Activated CD8-positive, alpha-beta T cell treated with anti-CD3 and anti-CD28 coated beads, Interleukin-2, amount 10 ng/mL, durations not matched to agents 7 days and 5 days (primary cell): Measurements from ENCODE around the gene IL12RB2. TPM values are rescaled to one million over a fixed set of nuclear protein-coding genes. Genes with fewer than 3 reads are reported as not detected.

Source experiments
- ATAC-seq: fragments of 150-1000 bp; cut with Tn5 transposase; one replicate; pipeline ENCODE4 v1.10.0; 2021; ENCODE audit warnings: moderate library complexity
- CTCF ChIA-PET: fragments of 350-600 bp; sonication (Branson Sonifier 250); formaldehyde crosslinking; loops from one replicate; lab custom pipeline; 2021; ENCODE audit warnings: antibody characterized with exemption; lab: Charles Lee
- POLR2A ChIA-PET: fragments of 350-600 bp; sonication (Branson Sonifier 250); formaldehyde crosslinking; loops from one replicate; lab custom pipeline; 2021; ENCODE audit warnings: antibody characterized with exemption; lab: Charles Lee
- DNase-seq: peaks from one replicate; pipeline ENCODE4 v3.0.0-alpha.2; 2020
- H3K27ac Mint-ChIP-seq: one replicate; pipeline ENCODE4 v1.8.0; 2021; ENCODE audit warnings: mild to moderate bottlenecking, mixed read lengths
- H3K27me3 Mint-ChIP-seq: one replicate; pipeline ENCODE4 v1.8.0; 2021; ENCODE audit warnings: low read depth, mixed read lengths
- H3K36me3 Mint-ChIP-seq: one replicate; pipeline ENCODE4 v1.8.0; 2021; ENCODE audit warnings: low read depth, mixed read lengths
- H3K4me1 Mint-ChIP-seq: one replicate; pipeline ENCODE4 v1.8.0; 2021; ENCODE audit warnings: low read depth, mixed read lengths
- H3K4me3 Mint-ChIP-seq: one replicate; pipeline ENCODE4 v1.8.0; 2021; ENCODE audit warnings: mild to moderate bottlenecking, mixed read lengths
- H3K9me3 Mint-ChIP-seq: one replicate; pipeline ENCODE4 v1.8.0; 2022; ENCODE audit warnings: mixed read lengths; ENCODE audit not compliant: insufficient read depth
- total RNA-seq, 2 experiments: library from RNA; stranded (reverse); gene quantifications; one replicate each; pipeline ENCODE4 v1.2.3, GENCODE V29; 2021

IL12RB2 gene
- total RNA-seq, 2 experiments from 2014 or later: 17.3 to 19.6 TPM

GRCh38 chr1:67333603-67334002 is 25.9 kb downstream of the IL12RB2 start:
- CTCF ChIA-PET: interaction anchor here (0.6 to 2.8 kb wide), 17 partner anchors 9 to 1013 kb away, joined by 3 to 12 read pairs (median 4); no protein-coding TSS in a partner anchor
- H3K9me3 Mint-ChIP-seq: no peaks in the 10 kb centered on the region
- DNase-seq (no peak), ATAC-seq (no peak)
- POLR2A ChIA-PET: interaction anchor here (0.9 to 2.6 kb wide), 9 partner anchors 11 to 119 kb away, joined by 3 to 19 read pairs (median 7); partner anchors contain the start of genes IL12RB2 and SERBP1
- peak overlapping the region; percentile 91 for H3K27ac Mint-ChIP-seq
- H3K4me3 Mint-ChIP-seq: peak overlapping the region; percentile 45
- H3K36me3 Mint-ChIP-seq: peaks cover 60% of the 10 kb centered on the region
- no peaks in the 10 kb centered on the region for H3K27me3 Mint-ChIP-seq
- peaks cover 73% of the 10 kb centered on the region for H3K4me1 Mint-ChIP-seq

- Mint-ChIP-seq H3K27me3 (no peaks in the 10 kb centered on the region), H3K4me1 (peaks cover 82% of the 10 kb centered on the region), H3K4me3 (no peak overlapping the region), H3K36me3 (peaks cover 61% of the 10 kb centered on the region), H3K27ac (peak overlapping the region; percentile 92), H3K9me3 (no peaks in the 10 kb centered on the region)
- ChIA-PET CTCF (interaction anchor here (0.6 to 3.2 kb wide), 4 partner anchors 10 to 190 kb away, joined by 3 to 11 read pairs (median 4); no protein-coding TSS in a partner anchor), POLR2A (interaction anchor here (1.0 to 1.3 kb wide), 2 partner anchors 31 to 73 kb away, joined by 3 to 5 read pairs; no protein-coding TSS in a partner anchor)
- ATAC-seq: no peak
- DNase-seq: peak; percentile 7
Observed at GRCh38 chr1:67335411-67335810, 27.7 kb downstream of the IL12RB2 start.

GRCh38 chr1:67336157-67336556 is 28.5 kb downstream of the IL12RB2 start:
- ATAC-seq: no peak
- Mint-ChIP-seq H3K4me1 (peaks cover 84% of the 10 kb centered on the region), H3K36me3 (peaks cover 61% of the 10 kb centered on the region), H3K4me3 (peak overlapping the region; percentile 66), H3K9me3 (no peaks in the 10 kb centered on the region), H3K27me3 (no peaks in the 10 kb centered on the region), H3K27ac (peak overlapping the region; percentile 92)
- DNase-seq: no peak
- ChIA-PET CTCF (interaction anchor here (0.8 to 3.2 kb wide), 8 partner anchors 11 to 123 kb away, joined by 3 to 11 read pairs (median 4); partner anchors contain the start of gene SERBP1), POLR2A (interaction anchor here (1.0 to 1.5 kb wide), 5 partner anchors 21 to 94 kb away, joined by 3 to 9 read pairs (median 4); partner anchors contain the start of gene SERBP1)

GRCh38 chr1:67336783-67337182 is 29.1 kb downstream of the IL12RB2 start:
- Mint-ChIP-seq H3K27me3 (no peaks in the 10 kb centered on the region), H3K4me1 (peaks cover 88% of the 10 kb centered on the region), H3K27ac (peak overlapping the region; percentile 92), H3K4me3 (peak overlapping the region; percentile 66), H3K9me3 (no peaks in the 10 kb centered on the region), H3K36me3 (peaks cover 63% of the 10 kb centered on the region)
- ChIA-PET POLR2A (interaction anchor here (0.7 to 1.5 kb wide), 6 partner anchors 19 to 93 kb away, joined by 3 to 9 read pairs (median 4); partner anchors contain the start of gene SERBP1), CTCF (interaction anchor here (0.6 to 3.2 kb wide), 13 partner anchors 9 to 165 kb away, joined by 3 to 11 read pairs (median 4); no protein-coding TSS in a partner anchor)
- ATAC-seq: peak; percentile 62
- DNase-seq: peak; percentile 66

- Mint-ChIP-seq H3K9me3 (no peaks in the 10 kb centered on the region), H3K4me1 (peaks cover 88% of the 10 kb centered on the region), H3K36me3 (peaks cover 63% of the 10 kb centered on the region), H3K4me3 (no peak overlapping the region), H3K27ac (peak overlapping the region; percentile 69), H3K27me3 (no peaks in the 10 kb centered on the region)
- ATAC-seq (no peak), DNase-seq (no peak)
- POLR2A ChIA-PET: interaction anchor here (1.4 kb wide), 1 partner anchor 91 kb away, joined by 7 read pairs; the partner anchor contains the start of gene SERBP1
- CTCF ChIA-PET: interaction anchor here (0.9 to 2.8 kb wide), 4 partner anchors 9 to 162 kb away, joined by 3 to 26 read pairs (median 5); no protein-coding TSS in a partner anchor
Observed at GRCh38 chr1:67338642-67339041, 31.0 kb downstream of the IL12RB2 start.

- ChIA-PET POLR2A (interaction anchor here (0.6 to 1.4 kb wide), 4 partner anchors 32 to 106 kb away, joined by 3 to 7 read pairs (median 4); partner anchors contain the start of genes IL12RB2 and SERBP1), CTCF (interaction anchor here (0.8 to 2.8 kb wide), 8 partner anchors 16 to 161 kb away, joined by 3 to 26 read pairs (median 5); no protein-coding TSS in a partner anchor)
- Mint-ChIP-seq H3K9me3 (no peaks in the 10 kb centered on the region), H3K4me1 (peaks cover 82% of the 10 kb centered on the region), H3K27me3 (no peaks in the 10 kb centered on the region), H3K4me3 (peak overlapping the region; percentile 1), H3K36me3 (peaks cover 58% of the 10 kb centered on the region), H3K27ac (peak overlapping the region; percentile 69)
- ATAC-seq (peak; percentile 43), DNase-seq (peak; percentile 50)
Observed at GRCh38 chr1:67339623-67340343, 32.1 kb downstream of the IL12RB2 start.

- no peaks in the 10 kb centered on the region for H3K9me3 Mint-ChIP-seq
- DNase-seq (peak; percentile 46), ATAC-seq (peak; percentile 39)
- CTCF ChIA-PET: no interaction called here
- H3K4me1 Mint-ChIP-seq: peaks cover 57% of the 10 kb centered on the region
- peak overlapping the region; percentile 85 for H3K27ac Mint-ChIP-seq
- H3K36me3 Mint-ChIP-seq: peaks cover 43% of the 10 kb centered on the region
- POLR2A ChIA-PET: interaction anchor here (0.5 kb wide), 1 partner anchor 13 kb away, joined by 3 read pairs; no protein-coding TSS in a partner anchor
- no peaks in the 10 kb centered on the region for H3K27me3 Mint-ChIP-seq
- peak overlapping the region; percentile 20 for H3K4me3 Mint-ChIP-seq
Observed at GRCh38 chr1:67342076-67342890, 34.6 kb downstream of the IL12RB2 start.

GRCh38 chr1:67345556-67345955 is 37.9 kb downstream of the IL12RB2 start:
- peaks cover 34% of the 10 kb centered on the region for H3K4me1 Mint-ChIP-seq
- no peak for DNase-seq
- CTCF ChIA-PET: interaction anchor here (0.8 to 3.7 kb wide), 9 partner anchors 9 to 156 kb away, joined by 3 to 15 read pairs (median 4); no protein-coding TSS in a partner anchor
- H3K4me3 Mint-ChIP-seq: no peak overlapping the region
- no peaks in the 10 kb centered on the region for H3K27me3 Mint-ChIP-seq
- POLR2A ChIA-PET: interaction anchor here (1.7 kb wide), 1 partner anchor 12 kb away, joined by 3 read pairs; no protein-coding TSS in a partner anchor
- H3K27ac Mint-ChIP-seq: no peak overlapping the region
- no peaks in the 10 kb centered on the region for H3K9me3 Mint-ChIP-seq
- peaks cover 30% of the 10 kb centered on the region for H3K36me3 Mint-ChIP-seq
- ATAC-seq: no peak

- no peak overlapping the region for H3K4me3 Mint-ChIP-seq
- H3K4me1 Mint-ChIP-seq: peaks cover 27% of the 10 kb centered on the region
- no peak for DNase-seq
- POLR2A ChIA-PET: no interaction called here
- CTCF ChIA-PET: interaction anchor here (0.9 to 3.7 kb wide), 10 partner anchors 10 to 154 kb away, joined by 3 to 15 read pairs (median 4); no protein-coding TSS in a partner anchor
- no peak overlapping the region for H3K27ac Mint-ChIP-seq
- H3K36me3 Mint-ChIP-seq: peaks cover 21% of the 10 kb centered on the region
- H3K27me3 Mint-ChIP-seq: no peaks in the 10 kb centered on the region
- no peaks in the 10 kb centered on the region for H3K9me3 Mint-ChIP-seq
- ATAC-seq: no peak
Observed at GRCh38 chr1:67346982-67347381, 39.3 kb downstream of the IL12RB2 start.

- ATAC-seq (peak; percentile 35), DNase-seq (no peak)
- Mint-ChIP-seq H3K4me3 (no peak overlapping the region), H3K9me3 (no peaks in the 10 kb centered on the region), H3K36me3 (peaks cover 23% of the 10 kb centered on the region), H3K27me3 (no peaks in the 10 kb centered on the region), H3K4me1 (peaks cover 21% of the 10 kb centered on the region), H3K27ac (no peak overlapping the region)
- CTCF ChIA-PET: interaction anchor here (0.9 to 3.7 kb wide), 14 partner anchors 9 to 153 kb away, joined by 3 to 15 read pairs (median 4); no protein-coding TSS in a partner anchor
- POLR2A ChIA-PET: no interaction called here
Observed at GRCh38 chr1:67347688-67348472, 40.2 kb downstream of the IL12RB2 start.
